Adrenal gland (tissue), 12 donors: ENCODE measurements around the gene UBL3. TPM values are rescaled to one million over a fixed set of nuclear protein-coding genes. Genes with fewer than 3 reads are reported as not detected.

Experiments used
- DNase-seq, 7 donors: peaks; one replicate each; pipeline ENCODE4 v3.0.0-alpha.2; 2019 to 2020
- H3K27ac ChIP-seq, 5 donors: fragments of 200-600 bp; sonication (generic) in 4 of 5; 1 replicate in 3 of 5; 2 replicates in 2 of 5; pipeline versions ENCODE4 v1.5.1 to v1.8.0; 2016 to 2020; ENCODE audit warnings: mild to moderate bottlenecking in 1 of 5
- H3K27me3 ChIP-seq: fragments of 200-600 bp; 2 replicates; pipeline ENCODE4 v1.8.0; 2021
- H3K36me3 ChIP-seq, 2 donors: fragments of 200-600 bp; replicated peaks in 1 of 2; 1 replicate in 1 of 2; 2 replicates in 1 of 2; pipeline versions ENCODE4 v1.5.1 to v1.8.0; 2018 to 2022
- H3K4me1 ChIP-seq, 2 donors: fragments of 200-600 bp; replicated peaks in 1 of 2; 1 replicate in 1 of 2; 2 replicates in 1 of 2; pipeline versions ENCODE4 v1.5.1 to v1.8.0; 2018 to 2021
- H3K4me3 ChIP-seq, 4 donors: fragments of 200-600 bp; sonication (generic) in 3 of 4; one replicate each; pipeline ENCODE4 v1.5.1; 2016 to 2018
- H3K9me3 ChIP-seq, 3 donors: fragments of 200-600 bp; sonication (generic) in 1 of 3; replicated peaks in 1 of 3; 1 replicate in 2 of 3; 2 replicates in 1 of 3; pipeline versions ENCODE4 v1.5.1 to v1.8.0; 2016 to 2021
- POLR2A ChIP-seq, 2 donors: fragments of 450-650 bp; IDR thresholded peaks; one replicate each; pipeline ENCODE4 v1.6.1; 2017; ENCODE audit warnings: antibody characterized with exemption in 2 of 2, mild to moderate bottlenecking in 2 of 2, moderate library complexity in 1 of 2
- WGBS, 4 donors: extraction: QIAGEN DNeasy Blood & Tissue Kit in 2 of 4; methylation state at CpG; one replicate each; pipeline versions ENCODE4 v1.1.5 to v1.1.7; 2013 to 2017; 5-methylcytosine and 5-hydroxymethylcytosine counted together
- intact Hi-C, 2 donors: fragments of 100-400 bp; cut with DNase I; formaldehyde crosslinking; loops; one replicate each; pipeline versions ENCODE4 v1.14.1 to v1.15.0; 2022 to 2023
- polyA plus RNA-seq, 3 donors: library from polyadenylated mRNA; stranded (reverse); fragments of 200-250 nt in 2 of 3; fragments of 350-450 nt in 1 of 3; fragmentation: Illumina TruSeq in 1 of 3; extraction: RNeasy Lipid Tissue Mini Kit (QIAGEN cat#74804) in 1 of 3; gene quantifications; one replicate each; pipeline ENCODE4 v1.2.3, GENCODE V29; 2013 to 2014
- total RNA-seq, 9 donors: library from RNA; depleted of rRNA in 4 of 9; stranded (reverse); fragments of >200 nt in 4 of 9; fragments of 120-200 nt in 1 of 9; fragmentation: NEBNext Ultra II Directional in 1 of 9; extraction: Animal tissue kit (Norgen Biotek cat#: 25700) in 1 of 9; gene quantifications; one replicate each; pipeline versions ENCODE4 v1.1.0 to v1.2.4, GENCODE V29; 2013 to 2023
- TF ChIP-seq, protein P1 (sequence below), 6 experiments: fragments of 450-650 bp in 4 of 6; fragments of 200-600 bp in 2 of 6; sonication (generic) in 1 of 6; IDR thresholded peaks; 1 replicate in 5 of 6; 2 replicates in 1 of 6; pipeline versions ENCODE4 v1.5.1 to v1.8.0; 2016 to 2021; ENCODE audit warnings: antibody characterized with exemption in 6 of 6, mild to moderate bottlenecking in 2 of 6, moderate library complexity in 1 of 6
- donor health status: healthy with polysubstance abuse.
- donor health status: Bipolar disorder and iron deficiency.
- donor health status: DM: yes; HTN: yes; CAD: no.
- donor health status: DM: no; HTN: no; CAD: no.
- donor health status: DM: no; HTN: no; CAD: no.
- donor health status: DM: yes; HTN: yes; CAD: no.

The UBL3 gene
- total and polyA plus RNA-seq, 12 donors, result 7.7 to 41.5 (median 24.3) TPM

DNA sequence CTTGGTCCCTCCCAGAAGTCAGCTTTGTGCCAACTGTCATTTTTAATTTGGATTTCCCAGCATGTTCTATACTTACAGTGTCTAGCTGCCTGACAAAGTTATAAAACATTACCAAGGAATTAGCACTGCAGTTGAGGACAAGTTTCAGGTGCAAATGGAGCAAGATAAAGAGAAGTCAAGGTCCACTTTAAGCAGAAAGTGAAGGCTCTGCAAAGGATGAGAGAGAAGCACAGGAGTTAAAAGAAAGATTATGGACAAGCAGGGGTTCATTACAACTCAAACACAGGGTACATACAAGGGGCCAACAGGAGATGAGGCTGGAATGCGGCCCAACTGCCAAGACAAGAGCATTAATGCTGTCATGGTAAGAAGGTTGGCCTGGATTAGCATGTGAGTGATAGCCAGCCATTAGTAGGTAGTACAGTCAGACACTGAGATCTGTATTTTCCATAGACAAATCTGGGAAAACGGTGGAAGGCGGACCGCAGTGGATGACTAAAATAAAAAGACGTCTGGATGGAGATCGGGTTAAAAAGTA is 17.6 kb downstream of the UBL3 start:
- H3K9me3 ChIP-seq, result no peaks in the 10 kb centered on the region
- H3K4me1 ChIP-seq, result peaks cover 0 to 7% of the 10 kb centered on the region in 2 donors
- intact Hi-C loops, result no loop called here
- no peak overlapping the region for H3K27ac ChIP-seq
- DNase-seq, result no peak
- TF ChIP-seq, protein P1, sequence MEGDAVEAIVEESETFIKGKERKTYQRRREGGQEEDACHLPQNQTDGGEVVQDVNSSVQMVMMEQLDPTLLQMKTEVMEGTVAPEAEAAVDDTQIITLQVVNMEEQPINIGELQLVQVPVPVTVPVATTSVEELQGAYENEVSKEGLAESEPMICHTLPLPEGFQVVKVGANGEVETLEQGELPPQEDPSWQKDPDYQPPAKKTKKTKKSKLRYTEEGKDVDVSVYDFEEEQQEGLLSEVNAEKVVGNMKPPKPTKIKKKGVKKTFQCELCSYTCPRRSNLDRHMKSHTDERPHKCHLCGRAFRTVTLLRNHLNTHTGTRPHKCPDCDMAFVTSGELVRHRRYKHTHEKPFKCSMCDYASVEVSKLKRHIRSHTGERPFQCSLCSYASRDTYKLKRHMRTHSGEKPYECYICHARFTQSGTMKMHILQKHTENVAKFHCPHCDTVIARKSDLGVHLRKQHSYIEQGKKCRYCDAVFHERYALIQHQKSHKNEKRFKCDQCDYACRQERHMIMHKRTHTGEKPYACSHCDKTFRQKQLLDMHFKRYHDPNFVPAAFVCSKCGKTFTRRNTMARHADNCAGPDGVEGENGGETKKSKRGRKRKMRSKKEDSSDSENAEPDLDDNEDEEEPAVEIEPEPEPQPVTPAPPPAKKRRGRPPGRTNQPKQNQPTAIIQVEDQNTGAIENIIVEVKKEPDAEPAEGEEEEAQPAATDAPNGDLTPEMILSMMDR (IDR thresholded peaks at IDR 0.05), result no peak
- no peak for TF ChIP-seq POLR2A (IDR thresholded peaks at IDR 0.05)
- 92 to 94% (median 93%) methylated on average over 6 of the region's 6 CpGs for WGBS, 4 donors
- no peak overlapping the region for H3K4me3 ChIP-seq
- no peaks in the 10 kb centered on the region for H3K27me3 ChIP-seq
- no peaks in the 10 kb centered on the region for H3K36me3 ChIP-seq

DNA sequence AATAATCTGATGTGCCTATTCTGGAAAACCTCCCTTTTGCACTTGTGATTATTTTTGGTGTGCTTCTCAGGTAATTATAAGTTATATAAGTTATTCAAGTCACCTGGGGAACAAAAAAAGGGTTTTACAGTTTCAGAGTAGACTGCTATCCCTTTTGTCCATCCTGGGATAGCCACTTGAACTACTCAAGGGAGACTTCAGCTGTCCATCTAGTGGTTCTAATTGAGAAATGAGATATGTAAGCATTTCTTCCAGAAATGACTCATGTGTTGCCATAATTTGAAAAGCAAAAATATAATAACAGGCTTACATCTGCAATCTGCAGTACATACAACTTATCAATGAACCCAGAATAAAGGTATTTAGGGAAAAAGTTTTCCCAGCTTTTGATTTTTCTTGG is 20.4 kb downstream of the UBL3 start:
- Histone ChIP-seq H3K9me3 (no peaks in the 10 kb centered on the region), H3K4me3 (no peak overlapping the region), H3K27me3 (no peaks in the 10 kb centered on the region), H3K4me1 (peaks cover 0 to 7% of the 10 kb centered on the region in 2 donors), H3K27ac (no peak overlapping the region), H3K36me3 (no peaks in the 10 kb centered on the region)
- intact Hi-C loops, result no loop called here
- no peak for TF ChIP-seq POLR2A (IDR thresholded peaks at IDR 0.05)
- TF ChIP-seq, protein P1 (IDR thresholded peaks at IDR 0.05), result no peak
- DNase-seq, result no peak

GRCh38 chr13:29819143-29819542 is 31.3 kb downstream of the UBL3 start:
- TF ChIP-seq POLR2A (IDR thresholded peaks at IDR 0.05), result no peak
- TF ChIP-seq, protein P1 (IDR thresholded peaks at IDR 0.05), result no peak
- H3K36me3 ChIP-seq, result no peaks in the 10 kb centered on the region
- WGBS, 4 donors, result 81 to 87% (median 83%) methylated on average over 2 of the region's 2 CpGs
- no peak overlapping the region for H3K27ac ChIP-seq
- H3K4me1 ChIP-seq, result peaks cover 0 to 21% of the 10 kb centered on the region in 2 donors
- H3K27me3 ChIP-seq, result no peaks in the 10 kb centered on the region
- intact Hi-C loops, result no loop called here
- H3K4me3 ChIP-seq, result no peak overlapping the region
- DNase-seq, result no peak
- H3K9me3 ChIP-seq, result no peaks in the 10 kb centered on the region

DNA sequence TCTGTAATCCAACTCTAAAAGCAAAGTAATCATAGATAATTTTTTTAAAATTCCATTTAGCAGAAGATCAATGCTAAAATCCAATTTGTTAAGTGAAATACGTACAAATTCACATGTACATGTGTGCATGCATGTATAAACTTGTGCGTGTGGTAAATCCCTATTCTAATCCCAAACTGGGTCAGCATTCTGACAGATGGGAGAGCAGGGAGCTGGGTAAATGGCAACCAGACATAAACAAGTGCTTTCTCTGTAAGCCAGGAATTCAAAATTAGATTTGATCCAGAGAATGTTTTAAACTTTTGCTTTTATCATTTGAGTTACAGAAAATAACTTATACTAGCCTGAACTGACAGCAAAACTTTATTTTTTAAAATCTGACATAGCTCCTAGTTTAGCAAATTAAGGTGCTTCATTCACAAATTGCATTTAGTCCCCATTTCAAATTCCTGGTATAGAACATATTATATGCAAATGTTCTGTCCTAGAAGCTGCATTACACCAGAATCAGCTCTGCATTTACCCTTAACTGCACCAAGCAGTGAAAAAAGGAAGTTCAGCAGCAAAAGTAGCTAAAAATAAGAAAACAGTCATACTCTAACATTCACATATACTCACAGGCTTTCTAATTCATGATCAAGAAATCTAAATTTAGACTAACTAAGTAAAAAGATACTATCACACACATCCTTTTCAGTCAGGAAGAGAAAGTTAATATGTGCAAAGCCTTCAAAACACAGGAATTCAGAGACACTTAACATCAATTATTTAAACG is 32.6 kb downstream of the UBL3 start:
- H3K4me1 ChIP-seq, result peaks cover 0 to 21% of the 10 kb centered on the region in 2 donors
- H3K36me3 ChIP-seq, result no peaks in the 10 kb centered on the region
- H3K4me3 ChIP-seq, result no peak overlapping the region
- DNase-seq, result no peak
- no peaks in the 10 kb centered on the region for H3K27me3 ChIP-seq
- intact Hi-C loops, result no loop called here
- no peaks in the 10 kb centered on the region for H3K9me3 ChIP-seq
- H3K27ac ChIP-seq, result no peak overlapping the region
- TF ChIP-seq, protein P1 (IDR thresholded peaks at IDR 0.05), result no peak
- TF ChIP-seq POLR2A (IDR thresholded peaks at IDR 0.05), result no peak
- WGBS, 4 donors, result 37 to 41% (median 38%) methylated on average over 3 of the region's 3 CpGs
